ENCODE measurements around the gene MRPL58. TPM values are rescaled to one million over a fixed set of nuclear protein-coding genes. Genes with fewer than 3 reads are reported as not detected.

Gene MRPL58
- total RNA-seq, 6 experiments from 2014 or later = 39.2 to 50.6 (median 47.8) TPM

GRCh38 chr17:75059369-75060345 is 47.2 kb downstream of the MRPL58 start:
- 0 out of 2 replicates have a peak overlapping the region, but pooled peaks have one; percentile 52 for H3K27ac Mint-ChIP-seq

GRCh38 chr17:75060434-75061054 is 48.1 kb downstream of the MRPL58 start:
- peaks cover 12% of the 10 kb centered on the region for H3K4me1 Mint-ChIP-seq (ENCODE audit: low read depth)
- H3K4me3 Mint-ChIP-seq = no peak overlapping the region
- H3K9me3 Mint-ChIP-seq = no peaks in the 10 kb centered on the region
- TF ChIP-seq CTCF (IDR thresholded peaks at IDR 0.05) = no peak
- H3K27me3 Mint-ChIP-seq (ENCODE audit: insufficient read depth) = peaks cover 2% of the 10 kb centered on the region; the same call in 1 of the 2 replicates
- peaks cover 14% of the 10 kb centered on the region for H3K36me3 Mint-ChIP-seq (ENCODE audit: low read depth)
- 0 out of 2 replicates have a peak overlapping the region, but pooled peaks have one; percentile 52 for H3K27ac Mint-ChIP-seq
- DNase-seq = no peak

More at GRCh38 chr17:75059369-75060345, 47.2 kb downstream of the MRPL58 start:
- DNase-seq = peak; percentile 74
- Mint-ChIP-seq H3K36me3 (ENCODE audit: low read depth) (peaks cover 8% of the 10 kb centered on the region), H3K4me1 (ENCODE audit: low read depth) (peaks cover 8% of the 10 kb centered on the region), H3K4me3 (no peak overlapping the region), H3K9me3 (no peaks in the 10 kb centered on the region), H3K27me3 (ENCODE audit: insufficient read depth) (peaks cover 2% of the 10 kb centered on the region; the same call in 1 of the 2 replicates)
- TF ChIP-seq CTCF (IDR thresholded peaks at IDR 0.05) = peak; percentile 73

GRCh38 chr17:75061055-75061438 is 48.6 kb downstream of the MRPL58 start:
- DNase-seq = no peak

GRCh38 chr17:75061618-75062017 is 49.1 kb downstream of the MRPL58 start:
- Mint-ChIP-seq H3K4me3 (no peak overlapping the region), H3K27me3 (ENCODE audit: insufficient read depth) (peaks cover 2% of the 10 kb centered on the region), H3K36me3 (ENCODE audit: low read depth) (peaks cover 7% of the 10 kb centered on the region), H3K27ac (no peak overlapping the region), H3K4me1 (ENCODE audit: low read depth) (peaks cover 23% of the 10 kb centered on the region), H3K9me3 (no peaks in the 10 kb centered on the region)
- no peak for DNase-seq
- no peak for TF ChIP-seq CTCF (IDR thresholded peaks at IDR 0.05)

More at GRCh38 chr17:75061055-75061438, 48.6 kb downstream of the MRPL58 start:
- peaks cover 2% of the 10 kb centered on the region; the same call in 1 of the 2 replicates for H3K27me3 Mint-ChIP-seq (ENCODE audit: insufficient read depth)
- no peaks in the 10 kb centered on the region for H3K9me3 Mint-ChIP-seq
- no peak overlapping the region for H3K27ac Mint-ChIP-seq
- peaks cover 12% of the 10 kb centered on the region for H3K36me3 Mint-ChIP-seq (ENCODE audit: low read depth)
- no peak for TF ChIP-seq CTCF (IDR thresholded peaks at IDR 0.05)
- peaks cover 17% of the 10 kb centered on the region for H3K4me1 Mint-ChIP-seq (ENCODE audit: low read depth)
- H3K4me3 Mint-ChIP-seq = no peak overlapping the region

- H3K36me3 Mint-ChIP-seq (ENCODE audit: low read depth) = peaks cover 6% of the 10 kb centered on the region
Measured at GRCh38 chr17:75063201-75063600, 50.7 kb downstream of the MRPL58 start.

More at GRCh38 chr17:75063201-75063600, 50.7 kb downstream of the MRPL58 start:
- TF ChIP-seq CTCF (IDR thresholded peaks at IDR 0.05) = no peak
- Mint-ChIP-seq H3K9me3 (no peaks in the 10 kb centered on the region), H3K27me3 (ENCODE audit: insufficient read depth) (peaks cover 2% of the 10 kb centered on the region), H3K27ac (no peak overlapping the region), H3K4me1 (ENCODE audit: low read depth) (peaks cover 24% of the 10 kb centered on the region), H3K4me3 (no peak overlapping the region)
- DNase-seq = no peak
